ACHN (cell line): ENCODE measurements around the gene CNTNAP2.

ENCODE experiments used
- DNase-seq: peaks from one replicate; pipeline ENCODE4 v3.0.0-alpha.2; 2015
- in situ Hi-C: cut with HindIII; loops from 2 replicates; pipeline ENCODE4 v1.10.0; 2017; ENCODE audit warnings: low sequenced_read_pairs, low pct_ligation_motif_present, low pct_unique_long_range_greater_than_20kb

The CNTNAP2 gene

DNA sequence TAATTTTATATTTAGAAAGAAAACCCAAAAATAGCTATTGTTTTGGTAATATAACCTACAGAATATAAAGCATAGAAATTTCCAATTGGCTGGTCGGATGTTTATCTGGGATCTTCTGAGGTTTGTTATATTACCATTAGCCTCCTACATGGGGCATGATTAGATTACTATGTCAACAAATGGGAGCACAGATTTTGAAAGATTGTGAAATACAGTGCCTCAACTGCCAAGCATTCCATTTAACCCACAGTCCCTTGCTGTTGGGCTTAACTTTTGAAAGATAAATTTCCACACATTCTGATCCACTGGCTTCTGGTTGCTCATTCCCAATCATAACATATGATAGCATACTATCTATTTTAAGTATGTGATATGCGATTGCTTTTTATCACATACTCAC lies 2018.5 kb downstream of the CNTNAP2 start:
- DNase-seq = no peak
- in situ Hi-C loops = no loop called here

GRCh38 chr7:148135997-148136396 lies 2019.4 kb downstream of the CNTNAP2 start:
- no peak for DNase-seq
- in situ Hi-C loops = no loop called here

- DNase-seq = peak; percentile 50
- in situ Hi-C loops = no loop called here
These were observed 2026.2 kb downstream of the CNTNAP2 start for GRCh38 chr7:148142660-148143248.

- in situ Hi-C loops = no loop called here
- no peak for DNase-seq
These were observed 2028.2 kb downstream of the CNTNAP2 start for GRCh38 chr7:148144827-148145226.

- DNase-seq = no peak
- in situ Hi-C loops = no loop called here
These were observed 2029.7 kb downstream of the CNTNAP2 start for GRCh38 chr7:148146346-148146745.

GRCh38 chr7:148147438-148147837 lies 2030.8 kb downstream of the CNTNAP2 start:
- in situ Hi-C loops = no loop called here
- DNase-seq = no peak

- no peak for DNase-seq
- in situ Hi-C loops = no loop called here
These were observed 2031.9 kb downstream of the CNTNAP2 start for GRCh38 chr7:148148456-148148855.

- in situ Hi-C loops = no loop called here
- DNase-seq = no peak
These were observed 2033.1 kb downstream of the CNTNAP2 start for GRCh38 chr7:148149730-148150129.

- DNase-seq = no peak
- in situ Hi-C loops = no loop called here
These were observed 2035.2 kb downstream of the CNTNAP2 start for GRCh38 chr7:148151778-148152177.

DNA sequence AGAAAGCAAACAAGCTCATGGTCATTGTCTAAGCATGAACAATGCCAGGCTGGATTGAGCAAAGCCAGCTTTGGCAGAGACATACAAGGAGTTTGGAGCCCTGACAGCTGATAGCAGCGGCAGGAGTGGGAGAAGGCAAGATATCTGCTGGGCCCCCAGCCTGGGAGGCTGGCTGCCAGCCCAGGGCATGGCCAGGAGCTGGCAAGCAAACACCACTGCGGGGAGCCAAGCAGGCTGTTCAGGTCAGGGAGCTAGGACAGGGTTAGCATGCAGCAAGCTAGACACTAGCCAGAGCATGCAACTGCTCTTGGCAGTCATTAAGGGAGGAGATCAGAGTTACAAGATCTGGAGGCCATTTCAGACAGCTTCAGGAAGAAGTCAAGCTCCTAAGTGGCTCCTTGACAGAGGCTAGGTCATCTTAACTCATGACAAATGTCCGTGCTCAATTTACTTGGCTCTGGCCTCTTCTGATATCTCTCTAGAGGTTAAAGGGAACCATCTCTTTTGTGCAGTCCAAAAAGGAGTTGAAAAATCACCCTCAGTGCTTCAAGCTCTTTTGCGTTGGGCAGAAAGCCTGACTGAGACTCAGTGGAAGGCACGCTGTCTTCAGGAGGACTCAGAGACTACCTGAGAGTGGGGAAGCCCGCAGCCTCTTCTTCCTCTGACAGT lies 2037.1 kb downstream of the CNTNAP2 start:
- no peak for DNase-seq
- in situ Hi-C loops = no loop called here

GRCh38 chr7:148155000-148155399 lies 2038.4 kb downstream of the CNTNAP2 start:
- no peak for DNase-seq
- in situ Hi-C loops = no loop called here

DNA sequence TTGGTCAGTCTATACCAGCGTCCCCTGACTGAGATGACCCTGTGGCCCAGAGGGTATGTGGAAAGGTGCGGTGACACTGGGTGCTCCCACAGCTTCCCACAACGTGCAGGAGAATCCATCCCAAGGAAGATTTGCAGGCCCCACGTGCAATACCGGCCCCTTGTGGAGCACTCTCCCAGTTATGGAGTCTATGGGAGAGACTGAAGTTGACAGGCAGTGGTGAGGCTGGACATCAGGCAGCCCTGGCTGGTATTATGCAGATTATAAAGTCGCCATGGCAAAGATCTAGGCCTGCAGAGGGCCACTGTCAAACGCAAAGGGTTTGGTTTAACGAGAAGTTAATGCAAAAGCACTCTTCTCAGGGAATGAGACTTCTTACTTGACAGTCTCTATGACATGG lies 2039.2 kb downstream of the CNTNAP2 start:
- no peak for DNase-seq
- in situ Hi-C loops = no loop called here

- no peak for DNase-seq
- in situ Hi-C loops = no loop called here
These were observed 2039.6 kb downstream of the CNTNAP2 start for GRCh38 chr7:148156233-148156632.

DNA sequence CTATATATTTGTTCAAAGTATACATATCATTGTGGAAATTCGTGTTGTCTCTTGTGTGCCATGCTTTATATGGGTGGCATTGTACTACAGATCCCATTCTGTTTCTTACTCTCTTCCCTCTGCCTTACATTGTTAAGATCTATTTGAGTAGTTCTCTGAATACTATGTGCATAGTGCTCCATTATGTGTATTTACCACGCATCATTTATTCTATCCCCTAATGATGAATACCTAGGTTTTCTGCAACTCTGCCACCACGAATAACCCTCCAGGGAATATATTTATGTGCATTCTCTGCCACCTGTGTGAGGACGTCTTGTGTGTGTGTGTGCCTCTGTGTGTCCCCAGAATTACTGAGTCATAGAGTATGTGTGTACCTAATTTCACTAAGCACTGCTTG lies 2042.7 kb downstream of the CNTNAP2 start:
- in situ Hi-C loops = no loop called here
- DNase-seq = no peak

DNA sequence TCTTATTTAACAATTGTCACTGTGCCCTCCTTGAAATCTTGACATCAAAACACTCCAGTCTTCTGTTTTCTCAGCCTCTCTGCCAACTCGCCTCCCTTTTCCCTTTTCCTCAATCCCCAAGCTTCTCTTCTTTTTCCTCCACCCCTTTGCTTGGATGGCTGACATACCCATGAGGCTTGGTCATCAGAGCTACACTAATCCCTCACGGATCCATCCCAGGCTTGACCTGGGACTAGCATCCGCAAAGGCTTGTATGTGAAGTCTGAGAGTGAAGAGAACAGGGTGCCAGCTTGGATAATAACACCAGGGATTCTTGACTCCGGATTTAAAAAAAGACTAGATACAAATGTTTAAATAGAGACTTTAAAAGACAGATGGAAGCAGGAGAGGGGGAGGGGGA lies 2045.2 kb downstream of the CNTNAP2 start:
- no peak for DNase-seq
- in situ Hi-C loops = no loop called here

GRCh38 chr7:148162808-148163207 lies 2046.2 kb downstream of the CNTNAP2 start:
- in situ Hi-C loops = no loop called here
- DNase-seq = no peak

- in situ Hi-C loops = no loop called here
These were observed 2046.6 kb downstream of the CNTNAP2 start for GRCh38 chr7:148163246-148163645.

GRCh38 chr7:148172920-148173319 lies 2056.3 kb downstream of the CNTNAP2 start:
- DNase-seq = no peak
- in situ Hi-C loops = no loop called here

More at GRCh38 chr7:148163246-148163645, 2046.6 kb downstream of the CNTNAP2 start:
- no peak for DNase-seq

GRCh38 chr7:148173369-148173768 lies 2056.8 kb downstream of the CNTNAP2 start:
- in situ Hi-C loops = no loop called here
- no peak for DNase-seq

DNA sequence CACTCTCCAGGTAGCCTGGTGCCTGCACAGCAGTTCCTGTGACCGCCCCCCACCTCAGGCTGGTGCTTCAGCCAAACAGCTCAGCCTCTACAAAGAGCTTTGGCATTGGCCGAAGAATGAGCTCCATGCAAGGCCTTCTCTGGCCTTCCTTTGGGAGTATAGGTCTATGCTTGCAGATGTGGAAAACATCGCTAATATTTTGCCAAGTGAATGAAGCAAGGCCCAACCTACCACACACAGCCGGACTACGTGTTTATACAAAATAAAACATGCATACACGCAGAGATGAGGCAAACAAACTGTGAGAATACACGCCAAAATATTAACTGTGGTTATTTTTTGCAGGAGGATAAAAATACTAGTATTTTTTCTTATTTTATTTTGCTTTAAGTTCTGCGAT lies 2057.8 kb downstream of the CNTNAP2 start:
- DNase-seq = no peak
- in situ Hi-C loops = no loop called here
